NCI-H446 treated with DMSO at 0.1 percent for 48 hours (cell line): ENCODE data around the gene IL9R.
"Not testable (repeated sequence)": the region's sequence is repeated elsewhere in the genome, so short reads cannot be mapped to it uniquely, and the experiment has no call there.

Experiments
- DNase-seq: peaks from one replicate; lab custom pipeline; 2025; lab: John Stamatoyannopoulos, UW

IL9R gene

DNA sequence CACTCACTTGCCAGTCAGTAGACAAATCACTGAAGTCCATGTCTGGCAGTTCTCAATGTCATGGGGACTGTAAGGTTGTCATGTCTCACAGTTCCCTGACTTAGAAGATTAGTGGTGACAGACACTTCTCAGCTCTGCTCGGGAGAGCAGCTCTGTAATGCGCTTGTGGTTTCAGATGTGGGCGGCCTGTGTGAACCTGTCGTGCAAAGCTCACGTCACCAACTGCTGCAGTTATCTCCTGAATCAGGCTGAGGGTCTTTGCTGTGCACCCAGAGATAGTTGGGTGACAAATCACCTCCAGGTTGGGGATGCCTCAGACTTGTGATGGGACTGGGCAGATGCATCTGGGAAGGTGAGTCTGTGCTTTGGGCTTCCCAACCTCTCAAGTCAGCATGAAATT is at the start of gene IL9R:
IL9R (plus strand) TSS at position 261 of the 400 bp plus-strand sequence; CDS start at position 325, 64 bp downstream.
- DNase-seq = no peak

GRCh38 chrX:155949098-155949497 is 48.4 kb upstream of the IL9R start:
- DNase-seq = no peak

DNA sequence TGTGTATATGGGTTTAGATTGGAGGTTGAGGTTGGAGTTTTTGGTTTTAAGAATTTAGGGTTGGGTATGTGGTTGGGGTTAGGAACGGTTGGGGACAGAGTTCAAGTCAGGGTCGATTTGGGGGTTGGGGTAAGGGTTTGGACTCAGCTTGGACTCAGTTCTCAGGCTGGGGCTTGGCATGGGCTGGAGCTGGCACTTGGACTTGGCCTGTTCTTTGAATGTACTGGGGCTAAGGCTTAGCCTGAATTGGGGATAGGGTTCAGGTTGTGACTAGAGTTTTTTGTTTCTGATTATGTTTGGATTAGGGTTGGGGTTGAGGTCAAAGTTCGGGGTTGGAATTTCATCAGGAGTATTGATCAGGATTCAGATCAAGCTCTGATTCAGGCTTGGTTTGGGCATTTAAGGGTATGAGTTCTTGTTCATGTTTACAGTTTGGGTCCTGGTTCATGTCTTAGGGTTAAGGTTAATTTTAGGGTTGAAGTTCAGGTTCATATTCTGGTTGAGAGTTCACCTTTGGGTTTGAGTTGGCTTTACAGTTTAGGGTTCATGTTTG is 46.2 kb upstream of the IL9R start:
- no peak for DNase-seq

- no peak for DNase-seq
Observed at GRCh38 chrX:155953055-155953454, 44.4 kb upstream of the IL9R start.

DNA sequence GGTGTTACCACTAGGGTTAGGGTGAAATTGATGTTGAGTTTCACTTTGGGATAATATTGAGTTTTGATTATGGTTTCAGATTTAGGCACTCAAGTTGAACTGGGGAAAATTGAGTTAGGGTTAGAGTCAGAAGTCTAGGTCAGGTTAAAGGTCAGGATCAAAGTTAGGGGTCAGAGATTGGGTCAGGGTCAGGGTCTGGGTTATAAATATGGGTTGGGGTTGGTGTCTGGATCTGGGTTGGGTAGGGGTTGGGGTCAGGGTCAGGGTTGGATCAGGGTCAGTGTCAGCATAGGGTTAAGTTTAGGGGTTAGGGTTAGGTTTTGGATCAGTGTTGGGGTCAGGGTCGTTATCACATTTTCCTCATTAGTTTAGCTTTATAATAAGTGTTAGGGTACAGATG is 42.7 kb upstream of the IL9R start:
- no peak for DNase-seq

GRCh38 chrX:155956099-155956498 is 41.4 kb upstream of the IL9R start:
- DNase-seq = no peak

- DNase-seq = no peak
Observed at GRCh38 chrX:155956649-155957048, 40.8 kb upstream of the IL9R start.

- no peak for DNase-seq
Observed at GRCh38 chrX:155957843-155958242, 39.7 kb upstream of the IL9R start.

DNA sequence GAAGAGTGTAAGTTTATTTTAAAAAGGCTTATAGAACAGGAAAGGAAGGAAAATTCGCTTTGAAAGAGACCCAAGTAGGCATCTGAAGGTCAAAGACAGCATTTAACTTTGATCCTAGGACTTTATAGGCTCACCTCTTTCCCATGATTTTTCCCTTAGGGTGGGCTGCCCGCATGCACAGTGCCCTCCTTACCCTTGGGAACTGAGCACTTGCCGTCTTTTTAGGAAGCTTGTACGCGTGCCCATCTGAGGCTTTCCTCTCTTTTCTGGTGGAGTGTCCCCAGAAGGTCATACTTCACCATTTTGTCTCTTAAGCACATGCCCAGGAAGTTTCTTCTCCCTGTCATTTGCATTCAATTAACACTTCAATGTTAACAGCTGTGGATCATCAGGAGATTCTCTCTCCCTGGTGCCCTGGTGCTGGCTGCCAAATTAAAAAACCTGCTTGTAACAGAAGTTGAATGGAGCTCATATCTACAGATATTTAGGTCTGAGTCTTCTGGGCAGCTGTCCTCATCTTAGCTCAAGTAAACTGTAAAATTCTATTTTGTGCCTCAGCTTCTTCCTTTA is 38.4 kb upstream of the IL9R start:
- DNase-seq = no peak

DNA sequence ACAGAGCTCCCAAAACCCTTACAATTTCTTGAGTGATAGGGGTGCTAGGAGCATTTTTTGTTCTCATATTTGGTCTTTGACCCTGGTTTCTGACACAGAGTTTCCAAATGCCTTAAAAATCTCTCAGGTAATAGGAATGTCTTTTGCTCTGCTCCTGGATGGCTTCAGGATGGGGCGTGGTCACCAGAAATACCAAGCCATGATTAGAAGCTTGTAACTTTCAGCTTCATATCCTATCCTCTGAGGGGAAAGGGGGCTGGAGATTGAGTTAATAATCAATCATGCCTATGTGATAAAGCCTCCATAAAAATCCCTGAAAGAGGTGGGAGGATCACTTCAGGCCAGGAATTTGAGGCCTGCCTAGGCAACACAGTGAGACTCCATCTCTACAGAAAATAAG is 34.6 kb upstream of the IL9R start:
- no peak for DNase-seq

DNA sequence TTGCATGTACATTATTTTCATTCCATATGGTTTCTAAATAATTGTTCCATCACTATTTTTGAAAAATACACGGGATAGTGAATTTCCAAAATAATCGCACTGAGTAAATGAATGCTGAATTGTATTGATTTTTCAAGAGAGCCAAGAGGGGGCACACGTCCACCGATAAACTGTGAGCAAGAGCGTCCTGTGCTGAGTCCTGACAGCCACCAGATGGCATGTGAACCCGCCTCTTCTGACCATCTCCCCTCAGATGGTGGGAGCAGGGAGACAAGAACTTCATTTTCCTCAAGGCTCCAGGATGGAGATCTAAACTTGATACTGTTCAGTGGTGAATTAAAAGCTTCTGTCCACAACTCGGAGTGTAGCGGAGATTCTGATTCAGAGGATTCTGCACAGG is 30.6 kb upstream of the IL9R start:
- DNase-seq = peak; percentile 54

DNA sequence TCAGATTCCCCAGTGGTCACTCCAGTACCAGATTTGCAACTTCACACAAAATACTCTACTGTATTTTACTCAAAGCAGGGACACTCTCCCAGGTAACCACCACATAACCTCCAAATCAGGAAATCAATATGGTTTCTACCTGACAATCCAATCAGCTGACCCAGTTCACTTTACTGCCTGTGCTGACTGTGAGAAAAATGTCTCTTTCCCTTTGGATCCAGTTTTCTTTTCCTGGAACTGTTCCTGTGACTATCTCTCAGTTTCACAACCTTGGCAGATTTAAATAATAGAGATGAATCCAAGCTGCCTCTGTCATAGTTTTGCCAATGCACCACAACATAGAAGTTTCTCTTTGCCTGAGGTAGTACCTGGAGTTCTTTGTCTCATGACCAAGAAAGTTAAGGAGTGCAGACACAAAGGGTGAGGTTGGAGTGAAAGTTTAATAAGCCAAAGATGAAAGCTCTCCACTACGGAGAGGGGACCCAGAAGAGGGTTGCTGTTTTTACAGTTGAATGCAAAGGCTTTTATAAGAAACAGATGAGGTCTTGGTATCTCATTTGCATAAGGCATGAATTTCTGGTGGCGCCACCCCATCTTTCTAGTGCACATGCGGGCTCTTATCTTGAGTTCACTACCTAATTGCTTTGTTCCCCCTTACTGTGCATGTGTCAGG is 29.7 kb upstream of the IL9R start:
- DNase-seq = no peak

- DNase-seq = no peak
Observed at GRCh38 chrX:155968326-155968661, 29.2 kb upstream of the IL9R start.

DNA sequence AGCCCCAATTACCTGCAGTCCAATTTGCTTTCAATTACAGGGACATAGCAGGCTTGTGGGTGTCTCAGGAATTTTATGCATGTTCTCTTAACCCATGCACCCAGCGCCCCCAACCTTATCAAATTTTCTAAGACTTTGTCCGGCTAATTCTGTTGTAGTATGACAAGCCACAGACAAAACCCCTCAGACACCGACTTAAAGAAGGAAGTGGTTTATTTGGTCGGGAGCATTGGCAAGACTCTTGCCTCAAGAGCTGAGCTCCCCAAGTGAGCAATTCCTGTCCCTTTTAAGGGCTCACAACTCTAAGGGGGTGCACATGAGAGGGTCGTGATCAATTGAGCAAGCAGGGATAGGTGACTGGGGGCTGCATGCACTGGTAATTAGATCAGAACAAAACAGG is 28.7 kb upstream of the IL9R start:
- no peak for DNase-seq

GRCh38 chrX:155971658-155972057 is 25.8 kb upstream of the IL9R start:
- not testable (repeated sequence) for DNase-seq

DNA sequence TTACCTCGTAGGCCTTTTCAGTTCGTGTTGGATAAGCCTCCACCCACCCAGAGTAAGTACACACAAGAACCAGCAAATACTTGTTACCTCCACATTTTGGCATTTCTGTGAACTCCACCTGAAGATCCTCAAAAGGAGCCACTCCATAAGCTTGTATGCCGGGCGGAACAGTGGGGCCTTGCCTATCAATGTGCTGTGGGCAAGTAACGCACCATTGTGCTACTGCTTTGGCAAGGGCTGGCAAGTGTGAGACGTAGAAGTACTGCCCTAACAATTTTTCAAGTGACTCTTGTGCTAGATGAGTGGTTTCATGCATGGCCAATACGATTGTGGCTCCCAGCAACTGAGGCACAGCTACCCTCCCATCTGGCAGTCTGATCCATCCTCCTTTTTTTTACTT is 25.3 kb upstream of the IL9R start:
- DNase-seq = not testable (repeated sequence)

DNA sequence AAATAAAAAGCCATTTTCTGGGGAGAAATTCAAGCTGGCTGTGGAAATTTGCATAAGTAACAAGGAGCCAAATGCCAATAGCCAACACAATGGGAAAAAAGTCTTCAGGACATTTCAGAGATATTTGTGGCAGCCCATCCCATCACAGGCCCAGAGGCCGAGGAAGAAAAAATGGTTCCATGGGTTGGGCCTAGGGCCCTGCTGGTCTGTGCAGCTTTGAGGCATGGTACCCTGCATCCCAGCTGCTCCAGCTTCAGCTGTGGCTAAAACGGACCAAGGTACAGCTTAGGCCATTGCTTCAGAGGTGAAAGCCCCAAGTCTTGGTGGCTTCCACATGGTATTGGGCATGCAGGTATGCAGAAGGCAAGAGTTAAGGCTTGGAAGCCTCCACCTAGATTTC is 14.2 kb upstream of the IL9R start:
- no peak for DNase-seq

GRCh38 chrX:155985208-155985607 is 12.3 kb upstream of the IL9R start:
- no peak for DNase-seq

DNA sequence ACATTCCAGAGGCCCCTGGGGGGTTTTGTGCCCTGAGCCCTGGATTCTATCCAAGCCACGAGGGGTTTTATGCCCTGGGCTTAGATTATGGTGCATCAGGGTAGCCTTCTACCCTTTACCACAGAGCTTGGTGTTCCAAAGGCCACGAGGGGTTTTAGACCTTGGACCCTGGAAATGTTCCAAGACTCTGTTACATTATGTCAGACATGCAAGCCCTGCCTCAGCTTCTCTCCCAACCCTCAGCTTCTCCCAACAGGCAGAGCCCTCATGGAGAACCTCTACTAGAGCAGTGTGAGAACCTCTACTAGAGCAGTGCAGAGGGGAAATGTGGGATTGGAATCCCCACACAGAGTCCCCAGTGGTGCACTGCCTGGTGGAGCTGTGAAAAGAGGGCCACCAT is 10.5 kb upstream of the IL9R start:
- DNase-seq = not testable (repeated sequence)

DNA sequence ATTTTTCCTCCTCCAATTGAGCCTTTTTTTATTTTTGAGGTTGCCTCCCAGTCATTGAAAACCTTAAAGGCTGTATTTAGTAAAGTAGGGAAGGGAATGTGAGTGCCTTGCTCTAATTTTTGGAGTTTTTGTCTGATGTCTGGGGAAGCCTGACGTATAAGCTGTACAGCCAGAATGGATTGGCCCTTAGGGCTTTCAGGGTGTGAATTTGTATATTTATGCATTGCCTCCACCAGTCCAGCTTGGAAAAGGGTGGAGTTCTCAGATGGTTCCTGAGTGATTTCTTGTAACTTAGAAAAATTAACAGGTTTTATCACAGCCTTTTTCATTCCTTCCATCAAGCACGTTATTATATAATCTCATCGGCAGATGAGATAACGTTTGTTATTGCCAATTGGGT is 8.6 kb upstream of the IL9R start:
- no peak for DNase-seq

DNA sequence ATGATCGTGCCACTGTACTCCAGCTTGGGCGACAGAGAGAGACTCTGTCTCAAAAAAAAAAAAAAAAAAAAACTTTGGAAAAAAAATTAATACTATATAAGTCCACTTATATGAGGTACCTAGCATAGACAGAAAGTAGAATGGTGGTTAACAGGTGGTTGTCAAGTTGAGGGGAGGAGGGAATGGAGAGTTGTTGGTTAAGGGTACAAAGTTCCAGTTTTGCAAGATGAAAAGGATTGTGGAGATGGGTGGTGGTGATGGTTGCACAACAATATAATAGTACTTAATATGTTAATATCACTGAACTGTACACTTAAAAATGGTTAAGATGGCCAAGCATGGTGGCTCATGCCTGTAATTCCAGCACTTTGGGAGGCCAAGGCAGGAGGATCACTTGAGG is 4.1 kb upstream of the IL9R start:
- DNase-seq = no peak

DNA sequence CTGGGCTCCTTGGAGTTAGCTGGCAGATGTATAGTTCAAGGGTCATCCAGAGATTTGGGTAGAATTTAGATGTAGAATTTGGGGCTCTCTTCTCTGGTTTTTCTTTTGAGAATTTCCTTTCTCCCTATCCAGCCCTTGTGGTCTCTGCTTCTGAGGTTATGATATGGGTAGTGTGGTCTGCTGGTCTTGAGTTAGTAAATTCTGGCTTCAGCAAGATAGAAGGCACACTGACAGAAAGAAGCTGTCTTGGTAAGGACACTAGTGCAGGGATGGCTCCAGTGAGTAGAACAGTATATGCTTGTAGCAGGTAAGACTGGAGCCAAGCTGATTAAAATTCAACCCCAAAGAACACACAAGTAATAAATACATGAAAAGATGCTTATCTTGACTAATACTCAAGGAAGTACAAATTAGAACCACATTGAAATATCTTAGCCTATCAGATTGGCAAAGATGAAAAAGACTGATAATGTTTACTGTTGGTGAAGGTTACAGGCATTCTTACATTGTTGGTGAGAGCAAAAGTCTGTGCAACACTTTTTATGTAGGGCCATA is 2.1 kb upstream of the IL9R start:
- no peak for DNase-seq

DNA sequence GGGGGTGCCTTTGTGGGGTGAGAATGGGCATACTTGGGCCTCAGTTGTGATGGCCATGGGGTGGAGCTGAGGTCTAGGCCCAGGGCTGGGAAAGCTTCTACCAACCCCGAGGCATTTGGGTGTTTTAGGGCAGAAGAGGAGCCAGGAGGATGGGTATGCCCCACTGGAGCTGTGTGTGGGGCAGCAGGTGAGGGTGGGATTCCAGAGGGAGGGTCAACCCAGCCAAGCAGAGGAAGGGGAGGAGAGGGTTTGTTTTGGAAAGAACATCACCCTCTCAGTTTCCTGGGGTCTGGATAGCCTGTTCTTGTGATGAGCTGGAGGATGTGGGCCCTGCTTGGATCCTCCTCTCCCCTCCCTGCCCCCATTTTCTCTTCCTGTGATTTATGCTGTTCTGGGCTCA is 620 bp downstream of the IL9R start:
- no peak for DNase-seq
